CD4-positive, alpha-beta T cell (primary cell): ENCODE results near the gene STC2. TPM values are rescaled to one million over a fixed set of nuclear protein-coding genes. Genes with fewer than 3 reads are reported as not detected.

Experiments
- ATAC-seq: fragments of 200-7000 bp; cut with Tn5 transposase; one replicate; pipeline ENCODE4 v1.10.0; 2022; ENCODE audit warnings: mild to moderate bottlenecking; ENCODE audit not compliant: poor library complexity
- CTCF ChIA-PET: fragments of 350-600 bp; sonication (Branson Sonifier 250); formaldehyde crosslinking; loops from one replicate; lab custom pipeline; 2021; ENCODE audit warnings: antibody characterized with exemption, inconsistent platforms; lab: Charles Lee
- POLR2A ChIA-PET: fragments of 350-600 bp; sonication (Branson Sonifier 250); formaldehyde crosslinking; loops from one replicate; lab custom pipeline; 2021; ENCODE audit warnings: antibody characterized with exemption, inconsistent platforms; lab: Charles Lee
- DNase-seq, 14 experiments: peaks; one replicate each; pipeline ENCODE4 v3.0.0-alpha.2; 2013 to 2020; ENCODE audit warnings: mixed read lengths in 2 of 14
- H3K27ac ChIP-seq, 2 donors: one replicate each; pipeline versions ENCODE4 v1.5.1 to v1.7.0; 2013; ENCODE audit warnings: low read length in 2 of 2, low read depth in 1 of 2, mild to moderate bottlenecking in 1 of 2
- H3K27me3 ChIP-seq, 2 experiments: 1 replicate in 1 of 2; 2 replicates in 1 of 2; pipeline versions ENCODE4 v1.6.1 to v1.7.0; 2013; ENCODE audit warnings: low read length in 2 of 2, control low read depth in 1 of 2, mild to moderate bottlenecking in 1 of 2, moderate library complexity in 1 of 2; ENCODE audit not compliant: insufficient read depth in 2 of 2, control insufficient read depth in 1 of 2
- H3K36me3 ChIP-seq: one replicate; pipeline ENCODE4 v1.6.1; 2013; ENCODE audit warnings: low read length, control low read depth; ENCODE audit not compliant: insufficient read depth
- H3K4me1 ChIP-seq: one replicate; pipeline ENCODE4 v1.6.1; 2013; ENCODE audit warnings: low read length, control low read depth; ENCODE audit not compliant: insufficient read depth
- H3K4me3 ChIP-seq: one replicate; pipeline ENCODE4 v1.5.1; 2013; ENCODE audit warnings: mild to moderate bottlenecking, low read length, moderate library complexity
- H3K9me3 ChIP-seq, 2 experiments: 1 replicate in 1 of 2; 2 replicates in 1 of 2; pipeline versions ENCODE4 v1.6.1 to v1.7.0; 2013; ENCODE audit warnings: low read length in 2 of 2, mild to moderate bottlenecking in 2 of 2, control low read depth in 1 of 2, moderate library complexity in 1 of 2; ENCODE audit not compliant: control insufficient read depth in 1 of 2, insufficient read depth in 1 of 2
- H3K27ac Mint-ChIP-seq: one replicate; pipeline ENCODE4 v1.8.0; 2020; ENCODE audit warnings: mixed read lengths
- H3K27me3 Mint-ChIP-seq: one replicate; pipeline ENCODE4 v1.8.0; 2021; ENCODE audit warnings: mixed read lengths
- H3K36me3 Mint-ChIP-seq: one replicate; pipeline ENCODE4 v1.8.0; 2021; ENCODE audit warnings: low read depth, mixed read lengths
- H3K4me1 Mint-ChIP-seq: one replicate; pipeline ENCODE4 v1.8.0; 2021; ENCODE audit warnings: low read depth, mixed read lengths
- H3K4me3 Mint-ChIP-seq: one replicate; pipeline ENCODE4 v1.8.0; 2020; ENCODE audit warnings: mild to moderate bottlenecking, mixed read lengths
- H3K9me3 Mint-ChIP-seq: one replicate; pipeline ENCODE4 v1.8.0; 2020; ENCODE audit warnings: mixed read lengths
- intact Hi-C, 2 experiments: fragments of 100-400 bp; cut with DNase I in 1 of 2; cut with micrococcal nuclease in 1 of 2; formaldehyde crosslinking; loops; one replicate each; pipeline versions ENCODE4 v1.15.1 to v1.9.0; 2023 to 2025; cut with DNase I, micrococcal nuclease
- total RNA-seq, 174 experiments: library from RNA in 2 of 174; stranded (reverse) in 2 of 174; gene quantifications; one replicate each; pipeline ENCODE4 v1.2.3 and lab custom pipeline; 2021 to 2026
- TF ChIP-seq, protein P1 (sequence below): fragments of 200-600 bp; IDR thresholded peaks from one replicate; pipeline ENCODE4 v1.8.0; 2022; ENCODE audit warnings: antibody characterized with exemption, mild to moderate bottlenecking

The STC2 gene
- total RNA-seq, 2 experiments from 2014 or later, result not detected

DNA sequence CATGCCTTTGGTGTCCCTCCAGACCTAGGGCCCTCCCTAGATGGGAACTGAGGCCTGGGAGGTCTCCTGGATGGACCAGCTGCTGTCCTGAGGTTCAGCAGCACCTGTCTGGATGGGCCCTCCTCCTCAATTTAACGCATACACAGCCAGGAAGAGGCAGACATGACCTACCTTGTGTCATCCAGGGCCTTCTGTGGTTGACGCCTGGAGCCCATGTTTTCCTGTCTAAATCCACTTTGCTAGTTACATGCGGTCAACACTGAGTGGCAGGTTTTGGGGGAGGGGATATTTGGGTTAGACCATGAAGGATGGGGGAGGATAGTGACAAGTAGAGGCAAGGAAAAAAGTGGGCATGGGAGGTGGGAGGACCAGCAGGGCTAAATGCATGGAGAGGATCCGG, 3.1 kb upstream of the STC2 start:
- ChIA-PET POLR2A (no interaction called here), CTCF (no interaction called here)
- DNase-seq, result no peak
- Histone ChIP-seq H3K36me3 (no peaks in the 10 kb centered on the region), H3K4me1 (peaks cover 23% of the 10 kb centered on the region), H3K9me3 (peaks cover 0 to 26% of the 10 kb centered on the region in 2 experiments), H3K27me3 (peaks cover 44 to 51% of the 10 kb centered on the region in 2 experiments), H3K27ac (no peak overlapping the region), H3K4me3 (no peak overlapping the region)
- peaks cover 79% of the 10 kb centered on the region for H3K27me3 Mint-ChIP-seq
- H3K4me3 Mint-ChIP-seq, result no peak overlapping the region
- H3K9me3 Mint-ChIP-seq, result no peaks in the 10 kb centered on the region
- no peak for ATAC-seq
- TF ChIP-seq, protein P1, sequence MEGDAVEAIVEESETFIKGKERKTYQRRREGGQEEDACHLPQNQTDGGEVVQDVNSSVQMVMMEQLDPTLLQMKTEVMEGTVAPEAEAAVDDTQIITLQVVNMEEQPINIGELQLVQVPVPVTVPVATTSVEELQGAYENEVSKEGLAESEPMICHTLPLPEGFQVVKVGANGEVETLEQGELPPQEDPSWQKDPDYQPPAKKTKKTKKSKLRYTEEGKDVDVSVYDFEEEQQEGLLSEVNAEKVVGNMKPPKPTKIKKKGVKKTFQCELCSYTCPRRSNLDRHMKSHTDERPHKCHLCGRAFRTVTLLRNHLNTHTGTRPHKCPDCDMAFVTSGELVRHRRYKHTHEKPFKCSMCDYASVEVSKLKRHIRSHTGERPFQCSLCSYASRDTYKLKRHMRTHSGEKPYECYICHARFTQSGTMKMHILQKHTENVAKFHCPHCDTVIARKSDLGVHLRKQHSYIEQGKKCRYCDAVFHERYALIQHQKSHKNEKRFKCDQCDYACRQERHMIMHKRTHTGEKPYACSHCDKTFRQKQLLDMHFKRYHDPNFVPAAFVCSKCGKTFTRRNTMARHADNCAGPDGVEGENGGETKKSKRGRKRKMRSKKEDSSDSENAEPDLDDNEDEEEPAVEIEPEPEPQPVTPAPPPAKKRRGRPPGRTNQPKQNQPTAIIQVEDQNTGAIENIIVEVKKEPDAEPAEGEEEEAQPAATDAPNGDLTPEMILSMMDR, result no peak
- H3K36me3 Mint-ChIP-seq, result no peaks in the 10 kb centered on the region
- no peak overlapping the region for H3K27ac Mint-ChIP-seq
- intact Hi-C loops, result loop anchor here (5.0 to 10.0 kb wide), 3 partner anchors 354 to 616 kb away; no protein-coding TSS in a partner anchor
- H3K4me1 Mint-ChIP-seq, result peaks cover 20% of the 10 kb centered on the region

DNA sequence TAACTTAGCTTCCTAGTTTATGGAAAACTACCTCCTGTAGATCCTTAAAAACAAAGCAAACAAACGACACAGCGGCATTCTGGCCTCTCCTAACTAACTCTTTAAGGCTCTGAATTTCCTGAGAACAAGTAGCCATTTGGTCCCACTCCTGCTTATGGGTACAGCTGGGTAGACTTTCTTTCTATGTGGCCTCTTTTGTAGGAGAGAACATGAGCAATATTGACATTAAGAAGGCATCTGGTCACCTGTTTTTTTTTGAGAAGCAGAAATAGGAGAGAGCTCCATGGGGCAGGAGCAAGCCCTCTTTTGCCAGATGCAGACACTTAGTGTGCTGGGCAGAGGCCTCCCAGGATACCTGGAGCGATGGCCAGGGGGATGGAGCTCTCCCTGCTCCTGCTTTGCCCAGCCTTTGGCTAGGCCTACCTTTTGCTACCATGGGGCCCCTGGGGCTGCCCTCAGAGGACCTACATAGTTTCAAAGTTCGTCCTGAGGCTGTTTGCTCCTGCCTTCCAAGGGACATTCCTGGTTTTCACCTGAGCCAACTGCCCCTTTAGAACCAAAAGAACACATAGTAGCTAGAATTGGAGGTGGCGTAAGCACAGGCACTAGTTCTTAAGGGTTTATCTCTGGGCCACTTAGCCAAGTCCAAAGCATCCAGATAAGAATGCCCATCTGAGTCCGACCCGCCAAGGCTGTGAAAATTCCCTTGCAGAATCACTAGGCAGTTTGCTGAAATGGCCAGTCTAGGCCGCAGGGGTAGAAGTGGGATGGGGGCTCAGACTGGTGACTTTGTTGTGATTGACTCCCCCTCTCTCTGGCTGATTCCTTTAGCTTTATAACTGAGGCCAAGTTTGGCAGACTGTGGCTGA, 2.4 kb upstream of the STC2 start:
- Mint-ChIP-seq H3K4me3 (no peak overlapping the region), H3K27ac (no peak overlapping the region), H3K27me3 (peaks cover 79% of the 10 kb centered on the region), H3K9me3 (no peaks in the 10 kb centered on the region), H3K4me1 (peaks cover 20% of the 10 kb centered on the region), H3K36me3 (no peaks in the 10 kb centered on the region)
- intact Hi-C loops, result loop anchor here (5.0 to 10.0 kb wide), 3 partner anchors 353 to 616 kb away; no protein-coding TSS in a partner anchor
- ChIA-PET POLR2A (no interaction called here), CTCF (no interaction called here)
- Histone ChIP-seq H3K4me3 (no peak overlapping the region), H3K9me3 (peaks cover 0 to 26% of the 10 kb centered on the region in 2 experiments), H3K27ac (no peak overlapping the region), H3K27me3 (peaks cover 46 to 58% of the 10 kb centered on the region in 2 experiments), H3K36me3 (no peaks in the 10 kb centered on the region), H3K4me1 (peaks cover 23% of the 10 kb centered on the region)
- no peak for DNase-seq
- no peak for ATAC-seq
- TF ChIP-seq, protein P1, result no peak

DNA sequence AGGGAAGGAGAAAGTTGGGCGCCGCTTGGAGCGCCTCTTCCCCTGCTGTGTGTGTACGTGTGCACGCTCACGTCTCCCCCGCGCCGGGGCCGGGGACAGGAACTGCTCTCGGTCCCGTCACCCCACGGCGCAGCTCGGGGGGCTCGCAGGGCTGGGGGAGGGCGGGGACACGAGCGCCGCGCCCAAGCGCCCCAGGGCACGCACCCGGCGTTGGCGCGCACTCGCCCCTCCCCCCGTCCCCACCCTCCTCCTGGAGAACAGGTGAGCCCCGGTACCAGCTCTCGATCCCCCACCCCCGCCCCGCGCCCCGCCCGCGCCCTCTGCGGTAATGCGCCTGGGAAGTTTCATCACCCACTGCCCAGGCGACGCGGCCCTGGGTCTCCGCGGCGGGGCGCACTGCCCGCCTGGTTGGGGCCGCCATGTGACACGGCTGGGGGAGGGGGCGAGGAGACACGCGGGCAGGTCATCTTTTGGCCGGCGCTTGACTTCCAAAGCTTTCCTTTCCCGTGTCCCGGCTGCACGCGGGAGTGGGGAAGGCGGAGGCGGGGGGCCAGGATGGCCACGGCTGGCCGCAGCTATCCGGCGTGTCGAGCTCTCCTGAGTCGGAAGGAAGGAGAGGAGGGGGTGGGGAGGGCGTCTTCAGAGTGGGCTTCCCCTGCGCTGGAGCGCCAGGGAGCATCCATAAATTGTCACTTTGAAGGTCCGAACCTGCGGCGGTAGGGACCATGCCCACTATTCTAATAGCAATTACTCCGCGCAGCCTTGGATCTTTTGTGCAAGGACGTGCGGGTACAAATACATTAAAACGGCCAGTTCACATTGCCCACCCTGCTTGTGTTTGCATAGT, 1.5 kb upstream of the STC2 start:
- no peaks in the 10 kb centered on the region for H3K36me3 Mint-ChIP-seq
- Histone ChIP-seq H3K36me3 (no peaks in the 10 kb centered on the region), H3K27me3 (peaks cover 54 to 66% of the 10 kb centered on the region in 2 experiments), H3K9me3 (peaks cover 0 to 26% of the 10 kb centered on the region in 2 experiments), H3K4me1 (peaks cover 23% of the 10 kb centered on the region), H3K4me3 (no peak overlapping the region), H3K27ac (no peak overlapping the region)
- ATAC-seq, result no peak
- no peak for DNase-seq
- H3K4me3 Mint-ChIP-seq, result no peak overlapping the region
- H3K27ac Mint-ChIP-seq, result no peak overlapping the region
- H3K27me3 Mint-ChIP-seq, result peaks cover 80% of the 10 kb centered on the region
- intact Hi-C loops, result loop anchor here (5.0 to 10.0 kb wide), 3 partner anchors 352 to 615 kb away; no protein-coding TSS in a partner anchor
- TF ChIP-seq, protein P1, result no peak
- H3K4me1 Mint-ChIP-seq, result peaks cover 23% of the 10 kb centered on the region
- POLR2A ChIA-PET, result no interaction called here
- CTCF ChIA-PET, result no interaction called here
- no peaks in the 10 kb centered on the region for H3K9me3 Mint-ChIP-seq
